ENCODE measurements around the gene SDS.

Gene SDS

DNA sequence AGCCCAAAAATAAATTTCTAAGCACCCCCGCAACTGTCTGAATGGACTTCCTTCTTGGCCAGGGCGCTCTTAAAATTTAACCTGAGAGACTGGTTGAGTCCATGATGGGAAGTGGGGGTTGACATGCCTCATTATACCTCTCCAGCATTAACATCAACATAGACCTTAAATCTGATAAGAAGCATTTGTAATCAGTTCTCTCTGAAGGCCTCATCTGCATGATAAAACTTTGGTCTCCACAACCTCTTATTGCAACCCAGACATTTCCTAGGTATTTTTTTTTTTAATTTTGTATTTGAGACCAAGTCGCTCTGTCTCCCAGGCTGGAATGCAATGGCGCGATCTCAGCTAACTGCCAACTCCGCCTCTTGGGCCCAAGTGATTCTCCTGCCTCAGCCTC lies 58.4 kb downstream of the SDS start:
- no peak for DNase-seq

Measured in stimulated activated CD4-positive, alpha-beta T cell treated with anti-CD3 and anti-CD28 coated beads, Interleukin-12 subunit alpha, Interleukin-12 subunit beta, amount 100 ng/mL, for 4 hours (primary cell).